ENCODE measurements around the gene EXOC4.
"Not testable (repeated sequence)": the region's sequence is repeated elsewhere in the genome, so short reads cannot be mapped to it uniquely, and the experiment has no call there.

EXOC4 gene

DNA sequence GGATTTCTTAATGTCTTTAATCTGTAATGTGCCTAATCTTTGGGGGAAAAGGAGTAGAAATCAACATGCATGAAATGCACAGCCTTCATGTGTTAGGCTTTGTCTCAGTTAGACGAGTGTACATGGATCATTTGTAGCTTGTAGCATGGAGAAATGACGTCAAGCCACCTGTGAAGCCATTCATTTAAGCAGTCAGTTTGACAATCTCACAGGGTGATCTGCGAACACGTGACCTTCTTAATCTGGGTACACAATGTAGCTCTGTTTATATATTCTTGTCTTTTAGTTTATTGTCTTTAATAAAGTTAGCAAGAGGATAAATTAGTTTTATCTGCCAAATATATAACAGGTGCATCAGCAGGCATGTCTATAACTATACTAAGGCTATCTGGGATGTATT, 522.3 kb downstream of the EXOC4 start:
- TF ChIP-seq EZH2phosphoT487 (IDR thresholded peaks at IDR 0.05; ENCODE audit: borderline replicate concordance, low read length), result no peak
- TF ChIP-seq, protein P1, sequence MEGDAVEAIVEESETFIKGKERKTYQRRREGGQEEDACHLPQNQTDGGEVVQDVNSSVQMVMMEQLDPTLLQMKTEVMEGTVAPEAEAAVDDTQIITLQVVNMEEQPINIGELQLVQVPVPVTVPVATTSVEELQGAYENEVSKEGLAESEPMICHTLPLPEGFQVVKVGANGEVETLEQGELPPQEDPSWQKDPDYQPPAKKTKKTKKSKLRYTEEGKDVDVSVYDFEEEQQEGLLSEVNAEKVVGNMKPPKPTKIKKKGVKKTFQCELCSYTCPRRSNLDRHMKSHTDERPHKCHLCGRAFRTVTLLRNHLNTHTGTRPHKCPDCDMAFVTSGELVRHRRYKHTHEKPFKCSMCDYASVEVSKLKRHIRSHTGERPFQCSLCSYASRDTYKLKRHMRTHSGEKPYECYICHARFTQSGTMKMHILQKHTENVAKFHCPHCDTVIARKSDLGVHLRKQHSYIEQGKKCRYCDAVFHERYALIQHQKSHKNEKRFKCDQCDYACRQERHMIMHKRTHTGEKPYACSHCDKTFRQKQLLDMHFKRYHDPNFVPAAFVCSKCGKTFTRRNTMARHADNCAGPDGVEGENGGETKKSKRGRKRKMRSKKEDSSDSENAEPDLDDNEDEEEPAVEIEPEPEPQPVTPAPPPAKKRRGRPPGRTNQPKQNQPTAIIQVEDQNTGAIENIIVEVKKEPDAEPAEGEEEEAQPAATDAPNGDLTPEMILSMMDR (IDR thresholded peaks at IDR 0.05; ENCODE audit: low read depth, low read length, poor library complexity, severe bottlenecking), result no peak
- Histone ChIP-seq H3K36me3 (ENCODE audit: control insufficient read depth, low read length) (no peaks in the 10 kb centered on the region), H3K4me1 (ENCODE audit: control insufficient read depth, low read length) (no peaks in the 10 kb centered on the region), H3K4me2 (ENCODE audit: low read length) (no peak overlapping the region), H3F3A (ENCODE audit: control insufficient read depth, insufficient read depth) (no peaks in the 10 kb centered on the region), H3K9me2 (replicated peaks; ENCODE audit: control insufficient read depth, low read length) (no peaks in the 10 kb centered on the region), H4K20me1 (ENCODE audit: control insufficient read depth, insufficient read depth, low read depth, low read length) (no peaks in the 10 kb centered on the region), H3K9me3 (ENCODE audit: control insufficient read depth, insufficient read depth, low read length) (peaks cover 12% of the 10 kb centered on the region; the same call in 1 of the 2 replicates), H3K79me2 (ENCODE audit: control insufficient read depth, low read length) (no peaks in the 10 kb centered on the region), H3K27ac (ENCODE audit: low read depth, low read length) (no peak overlapping the region), H3K27me3 (ENCODE audit: control insufficient read depth, low read length) (no peaks in the 10 kb centered on the region), H3K4me3 (ENCODE audit: low read length) (no peak overlapping the region)

DNA sequence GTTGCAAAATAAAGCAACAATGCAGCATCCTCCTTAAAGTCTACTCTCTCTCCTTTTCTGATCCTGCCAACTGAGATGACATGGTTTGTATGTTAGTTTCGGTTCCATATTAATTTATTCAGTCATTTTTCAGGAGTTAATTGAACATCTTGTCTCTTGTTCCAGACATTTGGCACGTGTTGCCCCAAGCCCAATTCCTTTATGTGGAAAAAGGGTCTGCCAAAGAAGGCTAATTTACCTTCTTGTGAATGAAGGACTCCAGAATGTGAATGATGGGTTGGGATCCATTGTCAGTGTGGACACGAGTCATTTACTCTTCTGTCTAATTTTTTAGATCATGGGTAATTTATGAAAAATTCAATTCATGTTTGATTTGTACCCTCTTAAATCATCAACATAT, 523.4 kb downstream of the EXOC4 start:
- Histone ChIP-seq H3K36me3 (ENCODE audit: control insufficient read depth, low read length) (no peaks in the 10 kb centered on the region), H3K4me2 (ENCODE audit: low read length) (no peak overlapping the region), H3K27me3 (ENCODE audit: control insufficient read depth, low read length) (no peaks in the 10 kb centered on the region), H3K4me1 (ENCODE audit: control insufficient read depth, low read length) (no peaks in the 10 kb centered on the region), H4K20me1 (ENCODE audit: control insufficient read depth, insufficient read depth, low read depth, low read length) (no peaks in the 10 kb centered on the region), H3F3A (ENCODE audit: control insufficient read depth, insufficient read depth) (no peaks in the 10 kb centered on the region), H3K79me2 (ENCODE audit: control insufficient read depth, low read length) (no peaks in the 10 kb centered on the region), H3K4me3 (ENCODE audit: low read length) (no peak overlapping the region), H3K9me2 (replicated peaks; ENCODE audit: control insufficient read depth, low read length) (no peaks in the 10 kb centered on the region), H3K27ac (ENCODE audit: low read depth, low read length) (no peak overlapping the region), H3K9me3 (ENCODE audit: control insufficient read depth, insufficient read depth, low read length) (peaks cover 12% of the 10 kb centered on the region; the same call in 1 of the 2 replicates)
- TF ChIP-seq, protein P1 (IDR thresholded peaks at IDR 0.05; ENCODE audit: low read depth, low read length, poor library complexity, severe bottlenecking), result no peak

DNA sequence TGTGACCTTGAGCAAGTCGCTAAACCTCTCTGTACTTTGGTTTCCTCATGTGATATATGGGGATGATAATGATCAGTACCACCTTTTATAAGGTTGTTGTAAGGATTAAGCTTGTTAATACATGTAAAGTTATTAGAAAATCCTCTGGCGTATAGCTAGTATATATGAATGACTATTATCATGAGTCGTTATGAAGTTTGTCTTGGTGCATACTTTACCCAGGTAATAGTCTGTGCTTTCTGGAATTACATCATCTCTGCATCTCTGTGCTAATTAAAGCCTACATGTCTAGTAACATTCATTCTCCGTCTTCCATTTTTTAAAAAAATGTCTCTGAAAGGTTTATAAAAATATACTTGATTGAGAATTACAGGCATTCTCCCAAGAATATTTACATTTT, 524.8 kb downstream of the EXOC4 start:
- Histone ChIP-seq H3K9me2 (replicated peaks; ENCODE audit: control insufficient read depth, low read length) (no peaks in the 10 kb centered on the region), H3F3A (ENCODE audit: control insufficient read depth, insufficient read depth) (no peaks in the 10 kb centered on the region), H3K27me3 (ENCODE audit: control insufficient read depth, low read length) (no peaks in the 10 kb centered on the region), H3K4me1 (ENCODE audit: control insufficient read depth, low read length) (no peaks in the 10 kb centered on the region), H3K36me3 (ENCODE audit: control insufficient read depth, low read length) (no peaks in the 10 kb centered on the region), H3K9me3 (ENCODE audit: control insufficient read depth, insufficient read depth, low read length) (peaks cover 12% of the 10 kb centered on the region; the same call in 1 of the 2 replicates), H3K4me2 (ENCODE audit: low read length) (no peak overlapping the region), H3K27ac (ENCODE audit: low read depth, low read length) (no peak overlapping the region), H3K79me2 (ENCODE audit: control insufficient read depth, low read length) (no peaks in the 10 kb centered on the region), H3K4me3 (ENCODE audit: low read length) (no peak overlapping the region), H4K20me1 (ENCODE audit: control insufficient read depth, insufficient read depth, low read depth, low read length) (no peaks in the 10 kb centered on the region)
- no peak for TF ChIP-seq EZH2phosphoT487 (IDR thresholded peaks at IDR 0.05; ENCODE audit: borderline replicate concordance, low read length)
- TF ChIP-seq, protein P1 (IDR thresholded peaks at IDR 0.05; ENCODE audit: low read depth, low read length, poor library complexity, severe bottlenecking), result no peak

DNA sequence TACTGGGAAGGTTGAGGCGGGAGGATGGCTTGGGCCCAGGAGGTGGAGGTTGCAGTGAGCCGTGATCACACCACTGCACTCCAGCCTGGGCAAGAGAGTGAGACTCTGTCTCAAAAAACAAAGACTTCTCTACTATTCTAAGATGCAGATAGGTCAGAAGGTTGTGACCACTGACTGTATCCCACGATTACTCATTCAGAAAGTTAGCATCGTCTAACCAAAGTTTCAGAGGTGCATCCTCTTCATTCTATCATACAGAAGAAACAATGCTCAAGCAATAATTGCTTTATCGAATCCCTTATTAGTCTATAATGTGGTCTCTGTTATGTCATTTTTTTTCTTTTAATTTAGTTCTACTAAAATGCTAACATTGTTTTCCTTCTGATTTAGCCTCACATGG, 525.6 kb downstream of the EXOC4 start:
- no peak overlapping the region for H3K27ac ChIP-seq (ENCODE audit: low read depth, low read length)
- peaks cover 12% of the 10 kb centered on the region; the same call in 1 of the 2 replicates for H3K9me3 ChIP-seq (ENCODE audit: control insufficient read depth, insufficient read depth, low read length)
- H3K79me2 ChIP-seq (ENCODE audit: control insufficient read depth, low read length), result no peaks in the 10 kb centered on the region
- no peaks in the 10 kb centered on the region for H3K36me3 ChIP-seq (ENCODE audit: control insufficient read depth, low read length)
- H4K20me1 ChIP-seq (ENCODE audit: control insufficient read depth, insufficient read depth, low read depth, low read length), result no peaks in the 10 kb centered on the region
- TF ChIP-seq EZH2phosphoT487 (IDR thresholded peaks at IDR 0.05; ENCODE audit: borderline replicate concordance, low read length), result no peak
- TF ChIP-seq, protein P1 (IDR thresholded peaks at IDR 0.05; ENCODE audit: low read depth, low read length, poor library complexity, severe bottlenecking), result no peak
- H3K4me1 ChIP-seq (ENCODE audit: control insufficient read depth, low read length), result no peaks in the 10 kb centered on the region
- H3K27me3 ChIP-seq (ENCODE audit: control insufficient read depth, low read length), result no peaks in the 10 kb centered on the region
- H3K4me3 ChIP-seq (ENCODE audit: low read length), result no peak overlapping the region
- H3F3A ChIP-seq (ENCODE audit: control insufficient read depth, insufficient read depth), result no peaks in the 10 kb centered on the region
- H3K9me2 ChIP-seq (replicated peaks; ENCODE audit: control insufficient read depth, low read length), result no peaks in the 10 kb centered on the region
- H3K4me2 ChIP-seq (ENCODE audit: low read length), result no peak overlapping the region

DNA sequence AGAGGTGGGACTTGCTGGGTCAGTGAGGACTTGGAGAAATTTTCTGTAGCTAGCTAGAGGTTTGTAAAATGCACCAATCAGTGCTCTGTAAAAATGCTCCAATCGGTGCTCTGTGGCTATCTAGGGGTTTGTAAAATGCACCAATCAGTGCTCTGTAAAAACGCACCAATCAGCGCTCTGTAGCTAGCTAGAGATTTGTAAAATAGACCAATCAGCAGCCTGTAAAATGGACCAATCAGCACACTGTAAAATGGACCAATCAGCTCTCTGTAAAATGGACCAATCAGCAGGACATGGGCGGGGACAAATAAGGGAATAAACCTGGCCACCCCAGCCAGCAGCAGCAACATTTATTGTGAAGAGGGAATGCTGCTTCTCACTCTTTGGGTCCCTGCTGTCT, 526.7 kb downstream of the EXOC4 start:
- not testable (repeated sequence) for H3K4me2 ChIP-seq (ENCODE audit: low read length); H3K9me2 ChIP-seq (replicated peaks; ENCODE audit: control insufficient read depth, low read length); H3K4me1 ChIP-seq (ENCODE audit: control insufficient read depth, low read length); H3K4me3 ChIP-seq (ENCODE audit: low read length); H3K36me3 ChIP-seq (ENCODE audit: control insufficient read depth, low read length); H3K27me3 ChIP-seq (ENCODE audit: control insufficient read depth, low read length); H3F3A ChIP-seq (ENCODE audit: control insufficient read depth, insufficient read depth); H3K27ac ChIP-seq (ENCODE audit: low read depth, low read length); H3K79me2 ChIP-seq (ENCODE audit: control insufficient read depth, low read length); H4K20me1 ChIP-seq (ENCODE audit: control insufficient read depth, insufficient read depth, low read depth, low read length)
- peaks cover 12% of the 10 kb centered on the region; the same call in 1 of the 2 replicates for H3K9me3 ChIP-seq (ENCODE audit: control insufficient read depth, insufficient read depth, low read length)

Data from DOHH2 (cell line).